ENCODE data around the gene CARM1.

Gene CARM1

GRCh38 chr19:10921910-10922637, 50.7 kb downstream of the CARM1 start:
- Histone ChIP-seq H3K4me1 (ENCODE audit: insufficient read depth, poor library complexity, severe bottlenecking) (no peaks in the 10 kb centered on the region), H3K27ac (ENCODE audit: poor library complexity, severe bottlenecking) (no peak overlapping the region), H3K4me3 (ENCODE audit: severe bottlenecking) (no peak overlapping the region), H3K36me3 (ENCODE audit: low read depth) (peaks cover 43% of the 10 kb centered on the region), H3K27me3 (ENCODE audit: insufficient read depth, poor library complexity, severe bottlenecking) (no peaks in the 10 kb centered on the region), H3K9me3 (ENCODE audit: severe bottlenecking) (no peaks in the 10 kb centered on the region)
- TF ChIP-seq CTCF (IDR thresholded peaks at IDR 0.05; ENCODE audit: poor library complexity, severe bottlenecking), result no peak
- ATAC-seq (ENCODE audit: low read depth) (no peak), DNase-seq (ENCODE audit: low spot score) (no peak)

- TF ChIP-seq CTCF (IDR thresholded peaks at IDR 0.05; ENCODE audit: poor library complexity, severe bottlenecking), result no peak
- peaks cover 43% of the 10 kb centered on the region for H3K36me3 ChIP-seq (ENCODE audit: low read depth)
- DNase-seq (ENCODE audit: low spot score), result no peak
Measured at GRCh38 chr19:10922638-10923014, 51.3 kb downstream of the CARM1 start.

GRCh38 chr19:10923260-10924112, 52.1 kb downstream of the CARM1 start:
- no peaks in the 10 kb centered on the region for H3K27me3 ChIP-seq (ENCODE audit: insufficient read depth, poor library complexity, severe bottlenecking)

More at GRCh38 chr19:10922638-10923014, 51.3 kb downstream of the CARM1 start:
- H3K27ac ChIP-seq (ENCODE audit: poor library complexity, severe bottlenecking), result no peak overlapping the region
- H3K4me1 ChIP-seq (ENCODE audit: insufficient read depth, poor library complexity, severe bottlenecking), result no peaks in the 10 kb centered on the region
- no peaks in the 10 kb centered on the region for H3K9me3 ChIP-seq (ENCODE audit: severe bottlenecking)
- no peaks in the 10 kb centered on the region for H3K27me3 ChIP-seq (ENCODE audit: insufficient read depth, poor library complexity, severe bottlenecking)
- ATAC-seq (ENCODE audit: low read depth), result no peak
- no peak overlapping the region for H3K4me3 ChIP-seq (ENCODE audit: severe bottlenecking)

GRCh38 chr19:10924597-10924996, 53.2 kb downstream of the CARM1 start:
- no peak for ATAC-seq (ENCODE audit: low read depth)
- Histone ChIP-seq H3K9me3 (ENCODE audit: severe bottlenecking) (no peaks in the 10 kb centered on the region), H3K36me3 (ENCODE audit: low read depth) (peaks cover 31% of the 10 kb centered on the region), H3K4me1 (ENCODE audit: insufficient read depth, poor library complexity, severe bottlenecking) (no peaks in the 10 kb centered on the region), H3K27ac (ENCODE audit: poor library complexity, severe bottlenecking) (no peak overlapping the region), H3K27me3 (ENCODE audit: insufficient read depth, poor library complexity, severe bottlenecking) (no peaks in the 10 kb centered on the region), H3K4me3 (ENCODE audit: severe bottlenecking) (no peak overlapping the region)
- no peak for DNase-seq (ENCODE audit: low spot score)
- TF ChIP-seq CTCF (IDR thresholded peaks at IDR 0.05; ENCODE audit: poor library complexity, severe bottlenecking), result no peak

More at GRCh38 chr19:10923260-10924112, 52.1 kb downstream of the CARM1 start:
- DNase-seq (ENCODE audit: low spot score) (peak; percentile 63), ATAC-seq (ENCODE audit: low read depth) (no peak)
- peaks cover 38% of the 10 kb centered on the region for H3K36me3 ChIP-seq (ENCODE audit: low read depth)
- no peaks in the 10 kb centered on the region for H3K9me3 ChIP-seq (ENCODE audit: severe bottlenecking)
- no peak for TF ChIP-seq CTCF (IDR thresholded peaks at IDR 0.05; ENCODE audit: poor library complexity, severe bottlenecking)
- no peak overlapping the region for H3K27ac ChIP-seq (ENCODE audit: poor library complexity, severe bottlenecking)
- H3K4me1 ChIP-seq (ENCODE audit: insufficient read depth, poor library complexity, severe bottlenecking), result no peaks in the 10 kb centered on the region
- no peak overlapping the region for H3K4me3 ChIP-seq (ENCODE audit: severe bottlenecking)
